GM19324 (cell line): ENCODE measurements around the gene FUBP1.
"Not testable (repeated sequence)": the region's sequence is repeated elsewhere in the genome, so short reads cannot be mapped to it uniquely, and the experiment has no call there.

Source experiments
- ATAC-seq: cut with Tn5 transposase; IDR thresholded peaks from one replicate; pipeline ENCODE4 v1.9.1; 2021; ENCODE audit warnings: mild to moderate bottlenecking, moderate library complexity; ENCODE audit not compliant: unreplicated experiment, low FRiP score

FUBP1 gene

GRCh38 chr1:77990629-77991204 is 11.8 kb upstream of the FUBP1 start:
- ATAC-seq: no peak

GRCh38 chr1:77989744-77990143 is 10.9 kb upstream of the FUBP1 start:
- ATAC-seq: no peak

GRCh38 chr1:77987919-77988318 is 9.0 kb upstream of the FUBP1 start:
- ATAC-seq: no peak

- ATAC-seq: no peak
Observed at GRCh38 chr1:77986810-77987209, 7.9 kb upstream of the FUBP1 start.

GRCh38 chr1:77984629-77985028 is 5.8 kb upstream of the FUBP1 start:
- no peak for ATAC-seq

- no peak for ATAC-seq
Observed at GRCh38 chr1:77983997-77984355, 5.1 kb upstream of the FUBP1 start.

GRCh38 chr1:77983352-77983996 is 4.6 kb upstream of the FUBP1 start:
- not testable (repeated sequence) for ATAC-seq

- ATAC-seq: peak; percentile 60
Observed at GRCh38 chr1:77978293-77978968, 441 bp downstream of the FUBP1 start.

- ATAC-seq: no peak
Observed at GRCh38 chr1:77977989-77978292, 931 bp downstream of the FUBP1 start.

GRCh38 chr1:77976433-77977076 is 2.3 kb downstream of the FUBP1 start:
- ATAC-seq: no peak

- ATAC-seq: no peak
Observed at GRCh38 chr1:77975907-77976306, 3.0 kb downstream of the FUBP1 start.

GRCh38 chr1:77975386-77975785 is 3.5 kb downstream of the FUBP1 start:
- no peak for ATAC-seq

- ATAC-seq: no peak
Observed at GRCh38 chr1:77972080-77972479, 6.8 kb downstream of the FUBP1 start.

GRCh38 chr1:77970192-77970591 is 8.7 kb downstream of the FUBP1 start:
- ATAC-seq: no peak

- ATAC-seq: no peak
Observed at GRCh38 chr1:77966291-77966690, 12.6 kb downstream of the FUBP1 start.

- no peak for ATAC-seq
Observed at GRCh38 chr1:77961392-77961791, 17.5 kb downstream of the FUBP1 start.

GRCh38 chr1:77958850-77959249 is 20.0 kb downstream of the FUBP1 start:
- ATAC-seq: no peak

GRCh38 chr1:77958391-77958790 is 20.5 kb downstream of the FUBP1 start:
- no peak for ATAC-seq

GRCh38 chr1:77956464-77956863 is 22.4 kb downstream of the FUBP1 start:
- no peak for ATAC-seq

GRCh38 chr1:77955709-77956108 is 23.2 kb downstream of the FUBP1 start:
- ATAC-seq: no peak

GRCh38 chr1:77954521-77954920 is 24.4 kb downstream of the FUBP1 start:
- ATAC-seq: no peak

GRCh38 chr1:77953907-77954306 is 25.0 kb downstream of the FUBP1 start:
- ATAC-seq: no peak
